ENCODE measurements around the gene FBXL7. TPM values are rescaled to one million over a fixed set of nuclear protein-coding genes. Genes with fewer than 3 reads are reported as not detected.

The FBXL7 gene
- total RNA-seq, 1 donor from 2014 or later = 30.4 TPM

DNA sequence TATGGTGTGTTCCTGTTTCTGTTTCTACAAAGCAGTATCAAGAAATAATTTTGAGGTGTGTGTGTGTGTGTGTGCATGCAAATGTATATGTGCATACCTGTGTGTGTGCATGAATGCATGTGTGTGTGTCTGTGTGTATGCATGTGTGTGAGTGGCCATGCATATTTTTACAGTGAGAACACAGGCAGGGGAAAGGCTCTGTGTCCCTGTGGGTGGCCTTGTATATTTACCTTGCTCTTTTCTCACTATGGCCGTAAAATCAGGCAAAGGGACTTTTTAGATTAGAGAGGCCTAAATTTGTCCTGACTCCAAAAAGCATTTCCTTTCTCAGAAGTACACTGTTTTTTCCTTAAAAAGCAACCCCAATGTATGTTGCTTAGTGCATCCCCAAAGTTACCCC lies 386.2 kb downstream of the FBXL7 start:
- intact Hi-C loops (cut with DNase I) = no loop called here
- Histone ChIP-seq H3K27me3 (no peaks in the 10 kb centered on the region), H3K4me1 (no peaks in the 10 kb centered on the region), H3K36me3 (no peaks in the 10 kb centered on the region), H3K4me3 (no peak overlapping the region), H3K9me3 (no peaks in the 10 kb centered on the region), H3K27ac (no peak overlapping the region)
- DNase-seq (ENCODE audit: low spot score in 2 of 2) = no peak
- TF ChIP-seq CTCF (IDR thresholded peaks at IDR 0.05) = no peak

GRCh38 chr5:15887093-15887492 lies 387.1 kb downstream of the FBXL7 start:
- no peak overlapping the region for H3K27ac ChIP-seq
- intact Hi-C loops (cut with DNase I) = no loop called here
- no peak for DNase-seq (ENCODE audit: low spot score in 2 of 2)
- no peaks in the 10 kb centered on the region for H3K4me1 ChIP-seq
- TF ChIP-seq CTCF (IDR thresholded peaks at IDR 0.05) = no peak
- H3K9me3 ChIP-seq = no peaks in the 10 kb centered on the region
- H3K4me3 ChIP-seq = no peak overlapping the region
- no peaks in the 10 kb centered on the region for H3K27me3 ChIP-seq
- no peaks in the 10 kb centered on the region for H3K36me3 ChIP-seq

DNA sequence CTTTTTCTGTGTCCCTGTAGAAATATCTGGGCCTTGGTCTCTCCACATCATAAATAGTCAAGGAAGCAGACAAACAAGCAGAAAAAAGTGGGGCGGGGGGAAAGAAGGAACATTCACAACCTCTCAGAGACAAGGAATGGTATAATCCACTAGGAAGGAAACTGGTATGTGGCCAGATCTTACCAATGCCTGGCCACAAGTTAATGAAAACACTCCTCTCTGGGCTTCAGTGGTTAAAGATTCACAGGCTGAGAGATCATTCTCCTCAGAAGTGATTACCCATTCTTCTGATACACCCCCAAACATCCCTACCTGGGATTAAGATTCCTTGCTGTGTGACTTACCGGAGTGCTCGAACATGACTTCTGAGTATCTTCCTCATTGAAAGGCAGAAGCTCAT lies 389.0 kb downstream of the FBXL7 start:
- Histone ChIP-seq H3K27me3 (no peaks in the 10 kb centered on the region), H3K36me3 (no peaks in the 10 kb centered on the region), H3K27ac (no peak overlapping the region), H3K4me1 (no peaks in the 10 kb centered on the region), H3K4me3 (no peak overlapping the region), H3K9me3 (no peaks in the 10 kb centered on the region)
- DNase-seq (ENCODE audit: low spot score in 2 of 2) = no peak
- intact Hi-C loops (cut with DNase I) = no loop called here
- TF ChIP-seq CTCF (IDR thresholded peaks at IDR 0.05) = no peak

- H3K9me3 ChIP-seq = no peaks in the 10 kb centered on the region
- DNase-seq (ENCODE audit: low spot score in 2 of 2) = no peak
- H3K27me3 ChIP-seq = no peaks in the 10 kb centered on the region
- intact Hi-C loops (cut with DNase I) = no loop called here
- H3K4me1 ChIP-seq = no peaks in the 10 kb centered on the region
- H3K4me3 ChIP-seq = no peak overlapping the region
- H3K27ac ChIP-seq = no peak overlapping the region
- TF ChIP-seq CTCF (IDR thresholded peaks at IDR 0.05) = no peak
- H3K36me3 ChIP-seq = no peaks in the 10 kb centered on the region
These were observed 393.9 kb downstream of the FBXL7 start for GRCh38 chr5:15893866-15894265.

GRCh38 chr5:15897656-15898055 lies 397.7 kb downstream of the FBXL7 start:
- DNase-seq (ENCODE audit: low spot score in 2 of 2) = no peak
- intact Hi-C loops (cut with DNase I) = no loop called here
- no peak overlapping the region for H3K27ac ChIP-seq
- no peak overlapping the region for H3K4me3 ChIP-seq
- no peaks in the 10 kb centered on the region for H3K27me3 ChIP-seq
- no peak for TF ChIP-seq CTCF (IDR thresholded peaks at IDR 0.05)
- no peaks in the 10 kb centered on the region for H3K36me3 ChIP-seq
- no peaks in the 10 kb centered on the region for H3K9me3 ChIP-seq
- H3K4me1 ChIP-seq = peaks cover 0 to 1% of the 10 kb centered on the region in 2 donors

DNA sequence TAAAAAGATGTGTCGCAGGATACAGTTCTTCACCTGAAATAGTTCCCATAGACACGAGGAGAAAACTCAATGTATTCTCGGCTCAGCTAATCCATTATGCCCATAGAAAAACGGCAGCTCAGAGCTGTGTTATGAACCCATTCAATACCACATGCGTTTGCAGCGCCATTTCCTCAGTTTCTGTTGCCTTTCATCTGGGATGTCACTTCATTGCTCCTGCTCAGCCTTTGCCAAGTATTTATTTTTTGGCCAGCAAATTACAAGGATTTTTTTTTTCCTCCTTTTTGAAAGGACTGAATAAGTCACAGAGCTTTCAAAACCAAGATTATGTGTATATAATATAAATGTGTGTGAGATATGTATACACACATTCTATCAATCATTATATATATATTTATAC lies 398.7 kb downstream of the FBXL7 start:
- intact Hi-C loops (cut with DNase I) = no loop called here
- no peak for DNase-seq (ENCODE audit: low spot score in 2 of 2)
- TF ChIP-seq CTCF (IDR thresholded peaks at IDR 0.05) = no peak

More for the DNA sequence above, 398.7 kb downstream of the FBXL7 start:
- H3K4me1 ChIP-seq = peaks cover 0 to 8% of the 10 kb centered on the region in 2 donors
- no peaks in the 10 kb centered on the region for H3K36me3 ChIP-seq
- H3K27me3 ChIP-seq = no peaks in the 10 kb centered on the region
- no peak overlapping the region for H3K27ac ChIP-seq
- H3K4me3 ChIP-seq = no peak overlapping the region
- no peaks in the 10 kb centered on the region for H3K9me3 ChIP-seq

Measured in ascending aorta (tissue), 2 donors.